HL-60 (cell line): ENCODE results near the gene ATP2B3.

Source experiments
- DNase-seq, 2 experiments: peaks; one replicate each; pipeline ENCODE4 v3.0.0-alpha.2; 2010 to 2020; ENCODE audit warnings: low read depth in 1 of 2, low spot score in 1 of 2
- H3K27ac ChIP-seq: fragments of 250-450 bp; sonication (Bioruptor Pico); replicated peaks from 2 replicates; pipeline ENCODE4 v1.5.1; 2020; ENCODE audit warnings: mild to moderate bottlenecking, moderate library complexity
- H3K27me3 ChIP-seq: fragments of 250-450 bp; sonication (Bioruptor Pico); 2 replicates; pipeline ENCODE4 v1.5.1; 2021; ENCODE audit warnings: mild to moderate bottlenecking, moderate library complexity; ENCODE audit not compliant: insufficient read depth, poor library complexity, severe bottlenecking
- H3K4me3 ChIP-seq: replicated peaks from 2 replicates; pipeline ENCODE4 v1.5.1; 2011; ENCODE audit warnings: mild to moderate bottlenecking, control low read depth, low read length; ENCODE audit not compliant: insufficient read depth
- GABPA ChIP-seq: IDR thresholded peaks from 2 replicates; pipeline ENCODE4 v1.6.1; 2012; ENCODE audit warnings: low read depth
- POLR2AphosphoS5 ChIP-seq: IDR thresholded peaks from 2 replicates; pipeline ENCODE4 v1.6.1; 2012; ENCODE audit warnings: low read depth
- SPI1 ChIP-seq: IDR thresholded peaks from 2 replicates; pipeline ENCODE4 v1.6.1; 2012; ENCODE audit warnings: low read depth, mild to moderate bottlenecking, borderline replicate concordance
- TF ChIP-seq, protein P1 (sequence below): IDR thresholded peaks from one replicate; pipeline ENCODE4 v1.5.1; 2011; ENCODE audit warnings: low read length, control low read depth, inconsistent platforms; ENCODE audit not compliant: insufficient read depth
- TF ChIP-seq, protein P2 (sequence below): IDR thresholded peaks from 2 replicates; pipeline ENCODE4 v1.6.1; 2012; ENCODE audit warnings: low read depth; ENCODE audit not compliant: insufficient replicate concordance

Gene ATP2B3

DNA sequence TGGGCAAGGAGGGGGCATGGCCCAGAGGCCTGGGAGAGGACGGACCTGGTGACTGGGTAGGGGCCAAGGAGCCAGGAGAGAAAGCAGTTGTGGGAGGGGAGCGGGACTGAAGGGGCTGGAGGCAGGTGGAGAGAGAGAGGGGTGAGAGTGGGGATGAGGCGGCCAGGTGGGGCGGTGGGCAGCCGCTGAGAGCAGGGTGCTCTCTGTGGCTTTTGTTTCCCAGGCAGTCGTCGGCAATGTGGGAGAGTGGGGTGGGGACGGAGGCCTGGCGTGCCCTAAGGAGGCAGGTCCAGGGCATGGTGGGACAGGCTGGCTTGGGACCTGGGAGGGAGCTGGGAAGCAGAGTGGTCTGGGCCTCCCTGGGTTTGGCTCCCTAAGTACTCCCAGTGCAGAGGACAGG, 3.2 kb upstream of the ATP2B3 start:
- H3K27me3 ChIP-seq = peaks cover 6% of the 10 kb centered on the region
- TF ChIP-seq GABPA = no peak
- TF ChIP-seq, protein P1, sequence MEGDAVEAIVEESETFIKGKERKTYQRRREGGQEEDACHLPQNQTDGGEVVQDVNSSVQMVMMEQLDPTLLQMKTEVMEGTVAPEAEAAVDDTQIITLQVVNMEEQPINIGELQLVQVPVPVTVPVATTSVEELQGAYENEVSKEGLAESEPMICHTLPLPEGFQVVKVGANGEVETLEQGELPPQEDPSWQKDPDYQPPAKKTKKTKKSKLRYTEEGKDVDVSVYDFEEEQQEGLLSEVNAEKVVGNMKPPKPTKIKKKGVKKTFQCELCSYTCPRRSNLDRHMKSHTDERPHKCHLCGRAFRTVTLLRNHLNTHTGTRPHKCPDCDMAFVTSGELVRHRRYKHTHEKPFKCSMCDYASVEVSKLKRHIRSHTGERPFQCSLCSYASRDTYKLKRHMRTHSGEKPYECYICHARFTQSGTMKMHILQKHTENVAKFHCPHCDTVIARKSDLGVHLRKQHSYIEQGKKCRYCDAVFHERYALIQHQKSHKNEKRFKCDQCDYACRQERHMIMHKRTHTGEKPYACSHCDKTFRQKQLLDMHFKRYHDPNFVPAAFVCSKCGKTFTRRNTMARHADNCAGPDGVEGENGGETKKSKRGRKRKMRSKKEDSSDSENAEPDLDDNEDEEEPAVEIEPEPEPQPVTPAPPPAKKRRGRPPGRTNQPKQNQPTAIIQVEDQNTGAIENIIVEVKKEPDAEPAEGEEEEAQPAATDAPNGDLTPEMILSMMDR = no peak
- TF ChIP-seq SPI1 = no peak
- TF ChIP-seq, protein P2, sequence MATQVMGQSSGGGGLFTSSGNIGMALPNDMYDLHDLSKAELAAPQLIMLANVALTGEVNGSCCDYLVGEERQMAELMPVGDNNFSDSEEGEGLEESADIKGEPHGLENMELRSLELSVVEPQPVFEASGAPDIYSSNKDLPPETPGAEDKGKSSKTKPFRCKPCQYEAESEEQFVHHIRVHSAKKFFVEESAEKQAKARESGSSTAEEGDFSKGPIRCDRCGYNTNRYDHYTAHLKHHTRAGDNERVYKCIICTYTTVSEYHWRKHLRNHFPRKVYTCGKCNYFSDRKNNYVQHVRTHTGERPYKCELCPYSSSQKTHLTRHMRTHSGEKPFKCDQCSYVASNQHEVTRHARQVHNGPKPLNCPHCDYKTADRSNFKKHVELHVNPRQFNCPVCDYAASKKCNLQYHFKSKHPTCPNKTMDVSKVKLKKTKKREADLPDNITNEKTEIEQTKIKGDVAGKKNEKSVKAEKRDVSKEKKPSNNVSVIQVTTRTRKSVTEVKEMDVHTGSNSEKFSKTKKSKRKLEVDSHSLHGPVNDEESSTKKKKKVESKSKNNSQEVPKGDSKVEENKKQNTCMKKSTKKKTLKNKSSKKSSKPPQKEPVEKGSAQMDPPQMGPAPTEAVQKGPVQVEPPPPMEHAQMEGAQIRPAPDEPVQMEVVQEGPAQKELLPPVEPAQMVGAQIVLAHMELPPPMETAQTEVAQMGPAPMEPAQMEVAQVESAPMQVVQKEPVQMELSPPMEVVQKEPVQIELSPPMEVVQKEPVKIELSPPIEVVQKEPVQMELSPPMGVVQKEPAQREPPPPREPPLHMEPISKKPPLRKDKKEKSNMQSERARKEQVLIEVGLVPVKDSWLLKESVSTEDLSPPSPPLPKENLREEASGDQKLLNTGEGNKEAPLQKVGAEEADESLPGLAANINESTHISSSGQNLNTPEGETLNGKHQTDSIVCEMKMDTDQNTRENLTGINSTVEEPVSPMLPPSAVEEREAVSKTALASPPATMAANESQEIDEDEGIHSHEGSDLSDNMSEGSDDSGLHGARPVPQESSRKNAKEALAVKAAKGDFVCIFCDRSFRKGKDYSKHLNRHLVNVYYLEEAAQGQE = no peak
- no peak for TF ChIP-seq POLR2AphosphoS5

DNA sequence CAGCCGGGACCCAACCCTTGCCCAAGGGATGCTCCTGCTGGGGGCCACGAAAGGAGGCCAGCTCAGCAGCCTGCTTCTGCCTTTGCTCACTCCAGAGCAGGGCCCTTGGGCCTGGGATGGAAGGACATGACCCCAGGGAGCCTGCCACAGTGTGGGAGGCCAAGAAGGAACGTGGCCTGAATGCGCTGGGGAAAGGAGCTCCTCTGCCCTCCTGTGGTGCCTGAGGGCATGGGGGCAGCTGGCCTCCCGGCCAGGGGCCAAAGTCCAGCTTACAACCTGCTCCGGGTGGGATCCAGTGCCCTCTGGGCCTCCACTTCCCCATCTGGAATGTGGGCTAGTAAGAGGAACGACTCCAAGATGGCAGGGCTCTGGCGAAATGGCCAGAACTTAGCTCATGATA, 2.0 kb upstream of the ATP2B3 start:
- no peak for DNase-seq
- TF ChIP-seq GABPA = no peak
- TF ChIP-seq SPI1 = no peak
- TF ChIP-seq, protein P2 = no peak
- no peak for TF ChIP-seq POLR2AphosphoS5
- TF ChIP-seq, protein P1 = no peak
- Histone ChIP-seq H3K27me3 (peaks cover 6% of the 10 kb centered on the region), H3K27ac (no peak overlapping the region), H3K4me3 (no peak overlapping the region)

More for the DNA sequence above, 3.2 kb upstream of the ATP2B3 start:
- H3K27ac ChIP-seq = no peak overlapping the region
- no peak for DNase-seq
- H3K4me3 ChIP-seq = no peak overlapping the region

DNA sequence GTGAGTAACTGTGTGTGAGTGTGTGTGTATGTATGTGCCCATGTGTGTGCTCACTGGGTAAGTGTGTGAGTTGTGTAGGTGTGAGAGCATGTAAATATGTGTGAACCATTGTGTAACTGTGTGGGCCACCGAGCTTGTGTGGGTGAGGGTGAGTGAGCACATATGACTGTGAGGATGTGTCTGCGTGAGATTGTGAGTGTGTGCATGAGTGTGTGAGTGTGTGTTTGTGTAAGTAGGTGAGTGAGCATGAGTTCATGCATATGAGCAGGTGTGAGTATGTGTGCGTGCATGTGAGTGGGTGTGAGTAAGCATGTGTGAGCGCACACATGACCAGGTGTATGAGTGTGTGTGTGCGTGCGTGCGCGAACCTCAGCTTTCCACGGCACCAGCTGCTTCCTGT, 1.4 kb upstream of the ATP2B3 start:
- no peak for DNase-seq

More for the DNA sequence above, 1.4 kb upstream of the ATP2B3 start:
- Histone ChIP-seq H3K27me3 (peaks cover 6% of the 10 kb centered on the region), H3K27ac (no peak overlapping the region), H3K4me3 (no peak overlapping the region)
- TF ChIP-seq GABPA (no peak), POLR2AphosphoS5 (no peak), SPI1 (no peak)
- TF ChIP-seq, protein P1 = no peak
- TF ChIP-seq, protein P2 = no peak
